ENCODE measurements around the gene MXI1. TPM values are rescaled to one million over a fixed set of nuclear protein-coding genes. Genes with fewer than 3 reads are reported as not detected.

The MXI1 gene
- total RNA-seq, 1 donor from 2014 or later = 49.8 TPM

- Histone ChIP-seq H3K4me3 (no peak overlapping the region), H3K27me3 (no peaks in the 10 kb centered on the region), H3K27ac (no peak overlapping the region), H3K4me1 (peaks cover 34% of the 10 kb centered on the region), H3K9me3 (no peaks in the 10 kb centered on the region), H3K36me3 (no peaks in the 10 kb centered on the region)
- no peak for TF ChIP-seq POLR2AphosphoS5 (IDR thresholded peaks at IDR 0.05; ENCODE audit: insufficient read depth in 1 of 2, low read depth in 1 of 2)
- TF ChIP-seq POLR2A (IDR thresholded peaks at IDR 0.05) = no peak
- no peak for TF ChIP-seq CTCF (IDR thresholded peaks at IDR 0.05)
- intact Hi-C loops (cut with DNase I) = loop anchor here (10.0 kb wide), 2 partner anchors 53 to 143 kb away; no protein-coding TSS in a partner anchor
- DNase-seq (ENCODE audit: extremely low spot score in 2 of 2) = no peak
Measured at GRCh38 chr10:110277591-110277990, 70.2 kb downstream of the MXI1 start.

GRCh38 chr10:110278562-110279406, 71.4 kb downstream of the MXI1 start:
- DNase-seq (ENCODE audit: extremely low spot score in 2 of 2) = no peak
- no peak for TF ChIP-seq POLR2AphosphoS5 (IDR thresholded peaks at IDR 0.05; ENCODE audit: insufficient read depth in 1 of 2, low read depth in 1 of 2)
- no peak for TF ChIP-seq CTCF (IDR thresholded peaks at IDR 0.05)
- no peak for TF ChIP-seq POLR2A (IDR thresholded peaks at IDR 0.05)
- intact Hi-C loops (cut with DNase I) = loop anchor here (10.0 kb wide), 2 partner anchors 54 to 144 kb away; no protein-coding TSS in a partner anchor
- Histone ChIP-seq H3K27me3 (no peaks in the 10 kb centered on the region), H3K27ac (no peak overlapping the region), H3K4me3 (no peak overlapping the region), H3K4me1 (peaks cover 33% of the 10 kb centered on the region), H3K36me3 (no peaks in the 10 kb centered on the region), H3K9me3 (no peaks in the 10 kb centered on the region)

- no peak for DNase-seq (ENCODE audit: extremely low spot score in 2 of 2)
- TF ChIP-seq CTCF (IDR thresholded peaks at IDR 0.05) (peak; percentile 52 to 69 (median 63)), POLR2A (IDR thresholded peaks at IDR 0.05) (no peak), POLR2AphosphoS5 (IDR thresholded peaks at IDR 0.05; ENCODE audit: insufficient read depth in 1 of 2, low read depth in 1 of 2) (peak in 1 of 2 donors; percentile 50)
- H3K27ac ChIP-seq = no peak overlapping the region
- no peaks in the 10 kb centered on the region for H3K36me3 ChIP-seq
- peaks cover 26% of the 10 kb centered on the region for H3K4me1 ChIP-seq
- H3K27me3 ChIP-seq = no peaks in the 10 kb centered on the region
- no peak overlapping the region for H3K4me3 ChIP-seq
- H3K9me3 ChIP-seq = no peaks in the 10 kb centered on the region
- intact Hi-C loops (cut with DNase I) = loop anchor here (10.0 kb wide), 2 partner anchors 55 to 145 kb away; no protein-coding TSS in a partner anchor
Measured at GRCh38 chr10:110279407-110279986, 72.1 kb downstream of the MXI1 start.

- TF ChIP-seq POLR2A (IDR thresholded peaks at IDR 0.05) (no peak), CTCF (IDR thresholded peaks at IDR 0.05) (no peak), POLR2AphosphoS5 (IDR thresholded peaks at IDR 0.05; ENCODE audit: insufficient read depth in 1 of 2, low read depth in 1 of 2) (no peak)
- no peak overlapping the region for H3K4me3 ChIP-seq
- H3K36me3 ChIP-seq = peaks cover 0 to 15% of the 10 kb centered on the region in 2 donors
- H3K9me3 ChIP-seq = no peaks in the 10 kb centered on the region
- H3K27ac ChIP-seq = no peak overlapping the region
- H3K4me1 ChIP-seq = peaks cover under 1% of the 10 kb centered on the region
- H3K27me3 ChIP-seq = no peaks in the 10 kb centered on the region
- no peak for DNase-seq (ENCODE audit: extremely low spot score in 2 of 2)
- intact Hi-C loops (cut with DNase I) = no loop called here
Measured at GRCh38 chr10:110284262-110284661, 76.9 kb downstream of the MXI1 start.
